NCI-H446 (cell line): ENCODE measurements around the gene ZNF574.
"Not testable (repeated sequence)": the region's sequence is repeated elsewhere in the genome, so short reads cannot be mapped to it uniquely, and the experiment has no call there.

Source experiments
- DNase-seq, 2 experiments: peaks; one replicate each; lab custom pipeline; 2025; lab: John Stamatoyannopoulos, UW

ZNF574 gene

DNA sequence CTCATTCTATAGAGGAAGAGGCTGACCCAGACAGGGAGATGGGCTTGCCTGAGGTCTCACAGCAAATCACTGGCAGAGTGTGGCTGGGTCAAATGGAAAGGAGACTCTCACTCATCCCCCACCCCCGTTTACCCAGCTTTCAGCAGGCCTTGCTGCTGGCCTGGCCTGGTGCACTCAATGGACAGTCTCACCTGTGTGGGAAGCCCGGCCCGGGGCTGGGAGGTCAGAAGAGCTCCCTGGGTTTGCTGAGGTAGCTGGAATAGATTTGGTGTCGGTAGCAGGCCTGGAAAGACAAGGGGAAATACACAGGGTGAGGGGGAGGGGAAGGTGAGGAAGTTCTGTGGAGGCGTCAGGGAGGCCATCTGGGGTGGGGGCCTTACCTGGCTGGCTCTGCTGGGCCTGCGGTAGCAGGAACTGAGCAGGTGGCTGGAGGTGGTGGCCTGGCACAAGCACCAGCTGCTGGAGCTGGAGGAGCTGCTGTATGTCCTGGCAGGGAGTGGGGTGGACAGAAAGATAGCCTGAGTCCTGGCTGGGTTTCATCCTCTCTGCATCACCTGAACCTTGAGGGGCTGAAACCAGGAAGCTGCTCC is 23.5 kb downstream of the ZNF574 start:
- DNase-seq, result no peak

DNA sequence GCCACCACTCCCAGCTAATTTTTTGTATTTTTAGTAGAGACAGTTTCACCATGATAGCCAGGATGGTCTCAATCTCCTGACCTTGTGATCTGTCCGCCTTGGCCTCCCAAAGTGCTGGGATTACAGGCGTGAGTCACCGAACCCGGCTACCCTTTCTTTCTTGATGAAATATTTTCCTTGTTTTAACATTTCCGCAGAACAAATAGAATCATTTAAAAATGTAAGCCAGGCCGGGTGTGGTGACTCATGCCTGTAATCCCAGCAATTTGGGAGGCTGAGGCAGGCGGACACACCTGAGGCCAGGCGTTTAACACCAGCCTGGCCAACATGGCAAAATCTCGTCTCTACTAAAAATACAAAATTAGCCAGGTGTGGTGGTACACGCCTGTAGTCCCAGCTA is 24.3 kb downstream of the ZNF574 start:
- not testable (repeated sequence) for DNase-seq

DNA sequence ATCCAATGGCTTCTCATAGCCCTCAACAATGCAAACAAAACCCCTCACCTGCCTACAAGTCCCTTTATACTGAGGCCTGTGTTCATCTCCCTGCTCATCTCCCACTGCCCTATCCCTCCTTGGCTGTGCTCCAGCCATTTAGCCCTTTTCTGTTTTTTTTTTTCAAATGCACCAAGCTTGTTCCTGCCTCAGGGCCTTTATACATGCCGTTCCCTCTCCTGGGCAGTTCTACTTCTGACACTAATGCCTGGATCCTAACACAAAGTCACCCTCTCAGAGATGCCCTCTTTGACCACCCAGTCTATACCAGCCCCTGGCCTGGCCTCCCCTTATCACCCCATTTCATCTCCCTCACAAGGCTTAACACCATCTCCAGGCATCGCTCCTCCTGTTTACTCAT is 26.9 kb downstream of the ZNF574 start:
- DNase-seq, result no peak

GRCh38 chr19:42105368-42105767 is 29.4 kb downstream of the ZNF574 start:
- DNase-seq, result no peak

DNA sequence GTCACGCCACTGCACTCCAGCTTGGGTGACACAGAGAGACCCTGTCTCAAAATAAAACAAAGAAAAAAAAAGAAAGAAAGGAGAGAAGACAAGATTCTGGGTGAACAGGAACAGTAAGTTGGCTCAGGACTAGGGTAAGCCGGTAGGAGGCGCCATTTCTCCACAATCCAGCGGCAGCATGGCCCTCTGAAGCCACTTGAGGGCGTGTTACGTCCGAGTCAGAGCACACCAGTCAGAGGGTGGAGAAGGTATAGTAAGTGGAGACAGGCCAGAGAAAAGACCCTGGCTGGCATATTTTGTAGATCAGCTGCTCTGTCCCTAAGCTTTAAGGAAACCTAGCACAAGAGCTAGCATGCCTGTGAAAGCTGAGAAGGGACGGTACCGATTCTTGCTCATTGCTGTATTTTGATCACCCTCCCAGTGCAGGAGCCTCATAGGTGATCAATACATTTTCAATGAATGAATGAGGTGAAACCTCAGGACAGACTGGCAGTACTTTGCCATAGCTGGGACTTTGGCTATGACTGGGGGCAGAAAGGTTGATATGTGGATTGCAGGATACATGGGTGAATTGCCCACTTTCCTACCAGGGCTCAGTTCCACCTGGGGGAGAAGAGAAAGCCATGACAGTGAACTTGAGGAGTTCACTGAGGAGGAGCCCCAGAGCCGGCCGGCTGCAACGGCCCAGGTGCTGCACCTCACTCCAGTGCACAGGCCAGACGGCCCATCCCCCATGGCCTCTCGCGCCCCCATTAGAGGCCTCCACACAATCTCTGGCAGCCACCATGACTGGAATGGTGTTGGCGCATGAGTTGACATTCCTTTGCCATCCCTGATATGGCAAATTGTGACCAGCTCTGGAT is 32.8 kb downstream of the ZNF574 start:
- peak; percentile 81 to 89 for DNase-seq

- no peak for DNase-seq
Measured at GRCh38 chr19:42109896-42110295, 33.9 kb downstream of the ZNF574 start.

DNA sequence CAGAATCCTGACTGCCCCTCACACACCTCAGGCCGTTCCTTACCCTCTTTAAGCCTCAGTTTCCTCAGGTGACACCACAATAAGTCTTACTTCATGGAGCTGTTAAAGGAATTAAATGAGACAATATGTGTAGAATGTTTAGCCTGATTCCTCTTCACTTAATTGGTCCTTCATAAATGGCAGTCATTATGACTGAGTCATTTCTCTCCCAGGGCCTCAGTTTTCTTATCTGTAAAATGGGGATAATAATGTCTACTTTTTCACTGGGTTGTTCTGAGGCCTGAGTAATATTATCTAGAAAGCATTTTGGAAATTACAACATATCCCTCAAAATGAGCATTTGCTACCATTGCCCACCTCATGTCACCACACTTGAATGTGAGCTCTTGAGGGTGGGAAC is 34.7 kb downstream of the ZNF574 start:
- DNase-seq, result no peak

DNA sequence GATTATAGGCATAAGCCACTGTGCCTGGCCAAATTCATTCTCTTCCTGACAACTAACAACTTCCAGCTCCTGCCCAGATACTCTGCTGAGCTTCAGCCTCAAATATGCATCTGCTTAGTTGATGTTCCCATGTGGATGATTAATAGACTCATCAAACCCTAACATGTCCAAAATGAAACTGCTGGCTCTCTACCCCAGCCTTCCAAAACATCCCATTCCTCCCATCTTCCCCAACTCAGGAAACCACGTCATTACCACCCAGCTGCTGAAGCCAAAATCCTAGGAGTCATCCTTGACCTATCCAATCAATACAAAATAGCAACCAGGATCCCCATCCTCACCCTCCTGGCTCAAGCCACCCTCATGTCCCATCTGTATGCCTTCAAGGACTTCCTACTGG is 35.4 kb downstream of the ZNF574 start:
- no peak for DNase-seq

- DNase-seq, result no peak
Measured at GRCh38 chr19:42111811-42112210, 35.8 kb downstream of the ZNF574 start.

DNA sequence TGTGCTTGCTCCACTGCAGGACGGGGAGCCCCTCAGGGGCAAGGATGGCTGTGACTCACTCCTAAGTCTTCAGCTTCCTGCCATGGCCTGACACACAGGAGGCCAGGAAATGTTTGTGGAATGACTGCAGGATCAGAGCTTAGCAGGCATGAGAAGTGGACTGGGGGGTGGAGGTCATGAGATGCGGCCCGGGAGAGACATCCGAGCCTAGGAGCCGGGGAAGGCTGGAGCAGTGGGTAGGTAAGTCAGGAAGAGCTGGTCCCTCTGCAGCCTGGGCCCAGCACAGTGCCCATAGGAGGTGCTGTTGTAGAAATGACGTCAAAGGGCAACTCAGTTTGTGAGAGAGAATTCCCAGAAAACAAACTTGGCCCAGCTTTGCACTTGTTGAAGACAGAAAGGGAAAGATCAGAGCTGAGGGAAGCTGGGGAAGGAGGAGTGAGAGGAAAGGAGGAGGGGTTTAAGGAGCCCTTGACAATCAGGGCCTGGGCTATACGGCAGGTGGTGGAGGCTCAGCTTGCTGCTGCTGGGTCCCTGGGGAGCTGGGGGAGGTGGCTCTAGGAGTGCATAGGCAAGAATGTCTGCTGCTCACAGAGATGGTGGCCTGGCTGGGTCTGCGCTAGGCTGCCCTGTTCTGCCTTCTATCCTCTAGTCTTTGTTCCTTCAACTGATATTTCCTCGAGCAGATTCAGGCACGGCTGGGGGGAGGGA is 37.8 kb downstream of the ZNF574 start:
- no peak for DNase-seq

GRCh38 chr19:42114412-42114811 is 38.4 kb downstream of the ZNF574 start:
- DNase-seq, result no peak

GRCh38 chr19:42115219-42115618 is 39.3 kb downstream of the ZNF574 start:
- DNase-seq, result no peak

- no peak for DNase-seq
Measured at GRCh38 chr19:42115705-42116104, 39.7 kb downstream of the ZNF574 start.

GRCh38 chr19:42116308-42117075 is 40.5 kb downstream of the ZNF574 start:
- DNase-seq, result no peak

GRCh38 chr19:42117076-42117475 is 41.1 kb downstream of the ZNF574 start:
- no peak for DNase-seq

GRCh38 chr19:42120276-42120980 is 44.5 kb downstream of the ZNF574 start:
- no peak for DNase-seq

DNA sequence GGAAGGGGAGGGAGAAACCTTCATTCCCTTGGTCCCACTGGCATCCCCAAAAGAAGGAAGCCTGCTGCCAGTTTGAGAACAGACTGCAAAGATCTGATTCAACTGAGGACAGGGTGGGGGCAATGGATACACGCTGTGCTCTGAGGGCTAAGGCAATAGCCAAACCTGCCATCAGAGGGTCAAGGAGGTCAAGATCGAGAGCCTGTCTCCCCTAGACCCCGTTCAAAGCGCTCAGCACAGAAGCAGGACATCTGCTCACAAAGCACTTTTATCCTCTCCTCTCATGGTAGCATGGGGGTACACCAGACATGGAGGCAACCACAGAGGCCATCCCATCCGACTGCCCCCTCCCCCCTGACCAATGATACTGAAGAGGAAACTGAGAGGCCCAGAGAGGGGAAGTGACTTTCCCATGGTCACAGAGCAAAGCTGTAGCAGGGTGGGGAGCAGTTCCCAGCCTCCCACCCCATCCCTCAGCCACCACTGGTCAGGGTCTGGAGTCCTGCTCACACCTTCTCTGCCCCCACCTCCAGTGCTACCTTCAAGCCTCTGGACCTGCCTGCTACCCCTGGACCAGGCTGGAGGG is 45.2 kb downstream of the ZNF574 start:
- no peak for DNase-seq

DNA sequence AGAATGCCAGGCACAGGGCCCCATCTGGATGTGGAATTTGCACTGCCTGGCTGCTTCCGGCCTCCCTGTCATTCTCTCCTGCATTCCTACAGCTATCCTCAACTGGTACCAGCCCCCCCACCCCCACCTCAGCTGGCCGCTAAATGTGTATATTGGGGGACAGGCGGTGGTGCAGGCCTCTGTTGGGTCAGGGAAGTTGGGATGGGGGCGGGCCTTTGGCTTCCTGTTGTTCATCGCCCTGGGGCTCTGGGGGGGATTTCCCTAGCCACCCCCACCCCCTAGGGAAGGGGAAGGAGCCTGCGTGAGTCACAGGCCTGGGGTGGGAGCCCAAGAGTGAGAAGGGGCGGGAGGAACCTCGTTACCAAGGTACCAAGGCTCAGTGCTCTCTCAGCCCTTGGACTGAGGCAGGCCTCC is 45.7 kb downstream of the ZNF574 start:
- no peak for DNase-seq

- no peak for DNase-seq
Measured at GRCh38 chr19:42122691-42123607, 47.0 kb downstream of the ZNF574 start.

DNA sequence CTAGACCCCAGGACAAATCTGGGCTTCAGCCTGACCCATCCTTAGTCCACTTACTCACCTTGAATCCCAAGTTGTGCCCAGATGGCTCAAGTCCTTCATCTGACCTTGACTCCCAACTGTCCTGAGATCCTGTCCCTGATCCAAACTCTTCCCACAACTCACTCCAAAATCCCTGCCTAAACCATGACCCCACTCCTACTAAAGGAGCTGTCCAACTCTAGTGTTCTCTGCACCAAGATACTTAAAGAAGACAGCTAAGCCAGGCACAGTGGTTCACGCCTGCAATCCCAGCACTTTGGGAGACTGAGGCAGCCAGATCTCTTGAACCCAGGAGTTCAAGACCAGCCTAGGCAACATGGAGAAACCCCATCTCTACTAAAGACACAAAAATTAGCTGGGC is 47.8 kb downstream of the ZNF574 start:
- DNase-seq, result no peak
